ENCODE results near the gene FAM47C. TPM values are rescaled to one million over a fixed set of nuclear protein-coding genes. Genes with fewer than 3 reads are reported as not detected.

The FAM47C gene
- not detected in 5 replicates for total RNA-seq (2022; extraction: Qiagen RNA extraction)

DNA sequence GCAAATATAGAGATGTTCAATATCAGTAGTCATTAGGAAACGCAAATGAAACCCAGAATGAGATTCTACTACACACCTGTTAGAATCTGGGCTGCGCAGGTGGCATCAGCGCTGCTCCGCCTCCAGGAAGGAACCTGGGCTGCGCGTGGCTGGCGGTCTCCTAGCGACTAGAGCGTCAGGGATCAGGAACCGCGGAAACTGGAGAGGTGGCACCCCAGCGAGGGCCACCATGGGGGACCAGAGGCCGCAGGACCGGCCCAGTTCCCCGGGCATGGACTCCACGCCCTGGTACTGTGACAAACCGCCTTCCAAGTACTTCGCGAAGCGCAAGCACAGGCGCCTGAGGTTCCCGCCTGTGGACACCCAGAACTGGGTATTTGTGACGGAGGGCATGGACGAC lies at the start of gene FAM47C:
FAM47C (plus strand) TSS at position 185 of the 400 bp plus-strand sequence; CDS start at position 230, 45 bp downstream.

Measured in A549 treated with CORT108297 at 1 μM for 4 hours (cell line).